WI38 (cell line): Measurements from ENCODE around the gene HOXC12.

Experiments
- H3K4me3 ChIP-seq: 2 replicates; pipeline ENCODE4 v1.5.1; 2011; ENCODE audit warnings: low read depth, mild to moderate bottlenecking, control low read depth, low read length
- CTCF ChIP-seq: IDR thresholded peaks from 2 replicates; pipeline ENCODE4 v1.5.1; 2012; ENCODE audit warnings: low read depth, mild to moderate bottlenecking, control low read depth, low read length

The HOXC12 gene

DNA sequence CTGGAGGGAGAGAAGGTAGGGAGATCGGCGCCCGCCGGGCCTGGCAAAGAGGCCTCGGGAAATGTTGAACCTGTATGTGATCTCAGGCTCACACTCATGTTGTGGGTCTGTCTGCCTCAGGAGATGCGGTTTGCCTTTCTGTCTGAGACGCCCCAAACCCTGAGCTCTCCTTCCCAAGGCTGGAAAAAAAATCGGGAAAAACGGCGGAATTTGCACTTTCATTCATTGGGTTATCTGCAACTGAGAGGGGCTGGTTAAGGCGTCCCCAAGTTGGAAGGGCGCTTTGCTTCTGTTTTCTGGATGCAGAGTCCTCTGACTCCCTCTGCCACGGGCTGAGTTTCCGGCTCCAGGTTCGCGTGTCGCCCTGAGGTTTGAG, 40.3 kb downstream of the HOXC12 start:
- H3K4me3 ChIP-seq: no peak overlapping the region
- no peak for TF ChIP-seq CTCF

DNA sequence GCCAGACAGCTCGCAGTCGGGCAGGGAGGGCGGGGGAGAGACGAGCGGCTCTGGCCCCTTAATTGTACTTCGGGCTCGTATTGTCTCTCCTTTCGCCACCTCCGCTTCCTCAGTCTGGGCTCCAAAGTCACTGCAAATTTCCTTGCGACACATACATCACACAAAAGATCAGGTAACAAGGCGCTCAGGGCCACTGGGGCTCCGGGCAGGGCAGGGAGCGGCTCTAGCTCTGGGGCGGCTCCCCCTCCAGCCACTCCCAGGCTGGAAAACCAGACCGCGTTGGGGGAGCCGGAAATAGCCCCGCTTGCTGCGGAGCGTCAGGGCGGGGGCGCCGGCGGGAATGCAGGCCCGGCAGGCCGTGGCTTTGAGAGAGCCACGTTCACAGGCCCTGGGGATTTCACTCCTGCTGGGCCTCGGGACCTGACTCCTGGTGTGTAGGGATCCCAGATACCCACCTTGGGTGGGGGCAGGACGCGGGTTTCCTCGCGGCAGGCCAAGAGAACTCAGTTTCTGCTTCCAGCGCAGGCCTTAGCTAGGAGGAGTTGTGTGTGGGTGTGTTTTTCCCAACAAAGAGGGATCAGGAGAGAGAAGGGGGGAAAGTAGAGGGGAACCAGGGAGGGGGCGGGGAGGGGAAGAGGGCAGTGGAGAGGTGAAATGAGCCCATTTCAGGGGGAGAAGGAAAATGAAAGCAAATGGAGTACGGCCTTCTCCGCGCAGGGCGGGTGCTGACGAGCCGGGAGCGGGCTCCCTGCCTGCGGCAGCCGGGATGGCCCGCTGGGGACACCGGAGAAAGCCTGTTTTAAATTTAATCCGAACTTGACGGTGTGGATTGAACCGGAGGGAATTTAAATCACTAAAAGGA, 40.9 kb downstream of the HOXC12 start:
- TF ChIP-seq CTCF: no peak
- no peak overlapping the region for H3K4me3 ChIP-seq

DNA sequence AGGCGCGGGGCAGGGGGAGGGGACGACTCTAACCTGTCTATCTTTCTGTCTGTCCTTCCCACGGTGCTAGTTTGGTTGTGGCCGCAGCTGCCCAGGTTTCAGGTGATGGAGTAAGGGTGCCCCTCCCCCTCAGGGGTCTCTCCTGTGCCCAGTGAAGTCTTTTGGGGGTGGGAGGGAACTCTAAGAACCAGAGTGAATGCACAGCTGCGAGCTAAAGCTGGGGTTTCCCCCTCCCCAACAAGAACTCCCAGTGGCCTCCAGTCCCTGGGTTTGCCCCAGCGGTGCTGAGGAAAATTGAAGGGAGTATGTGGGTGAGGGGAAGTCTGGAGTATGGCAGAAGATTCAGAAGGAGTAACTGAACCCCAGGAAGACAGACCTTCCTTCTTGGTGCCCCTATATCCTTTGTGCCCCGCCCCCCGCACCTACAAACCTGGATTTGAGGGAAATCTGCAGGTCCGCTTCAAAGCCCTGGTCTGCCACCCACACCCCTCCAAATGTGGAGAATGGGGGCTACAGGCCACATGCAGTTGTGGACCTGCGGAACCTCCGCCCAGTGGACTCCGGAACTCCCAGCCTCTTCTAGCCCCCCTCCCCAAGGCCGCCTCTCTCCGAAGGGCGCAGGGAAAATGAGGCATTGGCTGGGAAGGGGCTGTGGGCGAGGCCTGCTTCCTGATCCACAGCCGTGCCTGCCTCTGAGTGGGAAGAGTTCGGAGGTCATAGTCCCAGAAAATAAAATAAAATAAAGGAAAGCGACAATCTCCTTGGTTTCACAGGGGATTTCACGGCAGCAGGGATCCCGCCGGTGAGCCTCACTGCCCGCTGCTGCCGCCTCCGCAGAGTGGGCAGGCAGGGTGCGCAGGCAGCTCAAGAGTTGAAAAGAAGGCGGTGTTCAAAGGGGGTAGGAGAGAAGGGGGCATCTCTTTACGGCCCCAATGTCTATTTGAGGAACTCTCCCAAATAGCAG, 41.8 kb downstream of the HOXC12 start:
- H3K4me3 ChIP-seq: no peak overlapping the region
- TF ChIP-seq CTCF: no peak

DNA sequence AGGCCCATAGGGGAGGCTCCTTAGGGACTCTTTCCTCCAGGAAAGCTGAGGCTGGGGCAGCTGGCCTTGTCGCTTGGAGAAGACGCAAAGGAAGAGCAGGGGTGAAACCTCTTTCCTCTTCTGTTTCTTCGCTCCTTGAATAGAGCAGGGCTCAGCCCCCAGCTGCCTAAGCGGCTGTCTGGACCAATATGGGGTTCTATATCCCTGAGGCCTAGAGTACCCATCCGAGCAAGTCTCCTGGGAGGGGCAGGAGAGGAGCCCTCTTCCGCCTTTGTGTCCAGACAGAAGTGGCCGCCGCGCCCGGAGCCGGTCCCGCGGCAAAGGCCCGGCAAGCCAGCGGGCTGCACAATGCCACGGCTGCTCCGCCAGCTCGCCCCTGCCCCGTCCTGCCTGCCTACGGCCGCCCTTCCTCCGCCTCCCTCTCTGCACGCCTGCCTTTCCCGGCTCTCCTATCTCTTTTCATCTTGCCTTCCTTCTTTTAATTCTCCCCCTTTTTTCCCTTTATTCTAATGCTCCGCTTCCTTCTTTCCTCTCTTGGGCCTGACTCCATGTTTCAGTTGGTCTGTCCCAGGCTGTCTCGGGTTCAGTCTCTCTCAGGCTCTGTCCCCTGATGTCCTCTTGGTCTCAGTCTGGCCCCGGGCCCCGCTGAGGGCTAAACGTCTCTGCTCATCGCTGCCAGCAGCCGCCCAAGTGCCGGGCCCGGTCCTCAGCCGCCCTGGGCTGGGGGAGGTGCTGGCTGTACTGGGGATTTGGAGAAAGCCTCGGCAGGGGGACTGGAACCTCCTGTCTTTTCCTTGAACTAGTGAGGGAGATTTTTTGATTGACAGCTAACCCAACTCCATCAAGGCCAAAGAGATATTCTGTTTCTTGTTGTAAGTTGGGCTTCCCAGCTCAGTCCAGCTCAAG, 42.8 kb downstream of the HOXC12 start:
- no peak overlapping the region for H3K4me3 ChIP-seq
- TF ChIP-seq CTCF: no peak

GRCh38 chr12:53998110-53998899, 43.6 kb downstream of the HOXC12 start:
- H3K4me3 ChIP-seq: no peak overlapping the region

More at GRCh38 chr12:53998110-53998899, 43.6 kb downstream of the HOXC12 start:
- no peak for TF ChIP-seq CTCF
